ENCODE data around the gene C9orf43.

C9orf43 gene

GRCh38 chr9:113474360-113475028, 63.9 kb downstream of the C9orf43 start:
- no peak overlapping the region for H3K4ac ChIP-seq (ENCODE audit: low read depth, low read length)
- H3K27me3 ChIP-seq (ENCODE audit: insufficient read depth, low read length) = no peaks in the 10 kb centered on the region
- no peak overlapping the region for H3K4me2 ChIP-seq (ENCODE audit: low read length)
- no peak overlapping the region for H2AK5ac ChIP-seq (ENCODE audit: low read length)
- no peak overlapping the region for H4K12ac ChIP-seq (ENCODE audit: low read depth, low read length)
- no peak overlapping the region for H4K91ac ChIP-seq (ENCODE audit: low read depth, low read length)
- no peak overlapping the region for H3K23ac ChIP-seq (ENCODE audit: low read length)
- DNase-seq = no peak
- WGBS (ENCODE audit: extremely low coverage, insufficient coverage, insufficient read length) = no CpG with 5 or more reads among the region's 8 CpGs
- H3K4me1 ChIP-seq (ENCODE audit: control insufficient read depth in 1 of 2, insufficient read depth in 2 of 2, low read length in 2 of 2) = peaks cover 13 to 15% of the 10 kb centered on the region in 2 experiments
- H2BK12ac ChIP-seq (ENCODE audit: low read length) = no peak overlapping the region
- H2AFZ ChIP-seq (ENCODE audit: insufficient read depth, low read length, poor library complexity) = no peak overlapping the region
- peaks cover 0 to 2% of the 10 kb centered on the region in 2 experiments for H3K36me3 ChIP-seq (ENCODE audit: control insufficient read depth in 1 of 2, insufficient read depth in 2 of 2, low read length in 2 of 2)
- no peak overlapping the region for H2BK120ac ChIP-seq (ENCODE audit: insufficient read depth, low read length, poor library complexity)
- H3K79me1 ChIP-seq (ENCODE audit: low read length) = peaks cover 4% of the 10 kb centered on the region
- no peak overlapping the region for H3K4me3 ChIP-seq (ENCODE audit: low read depth, low read length)
- peak overlapping the region; percentile 4 for H2BK5ac ChIP-seq (ENCODE audit: low read depth, low read length, poor library complexity)
- no peaks in the 10 kb centered on the region for H3K9me3 ChIP-seq (ENCODE audit: insufficient read depth, low read depth, low read length)
- H3K27ac ChIP-seq (ENCODE audit: low read depth, low read length) = no peak overlapping the region
- H3K9ac ChIP-seq (ENCODE audit: low read length) = no peak overlapping the region
- peak overlapping the region; percentile 4 for H3K14ac ChIP-seq (ENCODE audit: low read length)
- H3K18ac ChIP-seq (ENCODE audit: low read length) = peak overlapping the region; percentile 5
- peaks cover 2% of the 10 kb centered on the region for H3K79me2 ChIP-seq (ENCODE audit: control insufficient read depth, insufficient read depth, low read length, poor library complexity)
- H4K8ac ChIP-seq (ENCODE audit: low read depth, low read length) = no peak overlapping the region

- no peak for DNase-seq
- no CpG with 5 or more reads among the region's 2 CpGs for WGBS (ENCODE audit: extremely low coverage, insufficient coverage, insufficient read length)
- no peak overlapping the region for H4K91ac ChIP-seq (ENCODE audit: low read depth, low read length)
These were observed 64.5 kb downstream of the C9orf43 start for GRCh38 chr9:113475031-113475430.

GRCh38 chr9:113475992-113476391, 65.4 kb downstream of the C9orf43 start:
- Histone ChIP-seq H4K12ac (ENCODE audit: low read depth, low read length) (no peak overlapping the region), H3K4me3 (ENCODE audit: low read depth, low read length) (no peak overlapping the region), H2AFZ (ENCODE audit: insufficient read depth, low read length, poor library complexity) (no peak overlapping the region), H3K9ac (ENCODE audit: low read length) (no peak overlapping the region), H3K14ac (ENCODE audit: low read length) (no peak overlapping the region), H3K4me2 (ENCODE audit: low read length) (no peak overlapping the region), H3K27me3 (ENCODE audit: insufficient read depth, low read length) (no peaks in the 10 kb centered on the region), H3K9me3 (ENCODE audit: insufficient read depth, low read depth, low read length) (no peaks in the 10 kb centered on the region), H3K79me2 (ENCODE audit: control insufficient read depth, insufficient read depth, low read length, poor library complexity) (peaks cover 2% of the 10 kb centered on the region), H4K91ac (ENCODE audit: low read depth, low read length) (no peak overlapping the region), H4K8ac (ENCODE audit: low read depth, low read length) (no peak overlapping the region), H2BK120ac (ENCODE audit: insufficient read depth, low read length, poor library complexity) (no peak overlapping the region), H3K23ac (ENCODE audit: low read length) (no peak overlapping the region), H2BK5ac (ENCODE audit: low read depth, low read length, poor library complexity) (no peak overlapping the region), H3K18ac (ENCODE audit: low read length) (no peak overlapping the region), H3K4ac (ENCODE audit: low read depth, low read length) (no peak overlapping the region), H2BK12ac (ENCODE audit: low read length) (no peak overlapping the region), H3K4me1 (ENCODE audit: control insufficient read depth in 1 of 2, insufficient read depth in 2 of 2, low read length in 2 of 2) (peaks cover 13 to 16% of the 10 kb centered on the region in 2 experiments), H3K79me1 (ENCODE audit: low read length) (peaks cover 4% of the 10 kb centered on the region), H2AK5ac (ENCODE audit: low read length) (no peak overlapping the region), H3K27ac (ENCODE audit: low read depth, low read length) (no peak overlapping the region), H3K36me3 (ENCODE audit: control insufficient read depth in 1 of 2, insufficient read depth in 2 of 2, low read length in 2 of 2) (peaks cover 0 to 2% of the 10 kb centered on the region in 2 experiments)
- WGBS (ENCODE audit: extremely low coverage, insufficient coverage, insufficient read length) = no CpG with 5 or more reads among the region's 4 CpGs
- no peak for DNase-seq

More at GRCh38 chr9:113475031-113475430, 64.5 kb downstream of the C9orf43 start:
- Histone ChIP-seq H3K4ac (ENCODE audit: low read depth, low read length) (no peak overlapping the region), H3K9ac (ENCODE audit: low read length) (no peak overlapping the region), H3K36me3 (ENCODE audit: control insufficient read depth in 1 of 2, insufficient read depth in 2 of 2, low read length in 2 of 2) (peaks cover 0 to 2% of the 10 kb centered on the region in 2 experiments), H4K12ac (ENCODE audit: low read depth, low read length) (no peak overlapping the region), H3K27ac (ENCODE audit: low read depth, low read length) (no peak overlapping the region), H3K4me1 (ENCODE audit: control insufficient read depth in 1 of 2, insufficient read depth in 2 of 2, low read length in 2 of 2) (peaks cover 13 to 16% of the 10 kb centered on the region in 2 experiments), H3K23ac (ENCODE audit: low read length) (no peak overlapping the region), H3K14ac (ENCODE audit: low read length) (no peak overlapping the region), H3K9me3 (ENCODE audit: insufficient read depth, low read depth, low read length) (no peaks in the 10 kb centered on the region), H2AK5ac (ENCODE audit: low read length) (no peak overlapping the region), H3K79me2 (ENCODE audit: control insufficient read depth, insufficient read depth, low read length, poor library complexity) (peaks cover 2% of the 10 kb centered on the region), H4K8ac (ENCODE audit: low read depth, low read length) (no peak overlapping the region), H2AFZ (ENCODE audit: insufficient read depth, low read length, poor library complexity) (no peak overlapping the region), H2BK5ac (ENCODE audit: low read depth, low read length, poor library complexity) (no peak overlapping the region), H3K18ac (ENCODE audit: low read length) (no peak overlapping the region), H2BK12ac (ENCODE audit: low read length) (no peak overlapping the region), H3K79me1 (ENCODE audit: low read length) (peaks cover 4% of the 10 kb centered on the region), H2BK120ac (ENCODE audit: insufficient read depth, low read length, poor library complexity) (no peak overlapping the region), H3K4me2 (ENCODE audit: low read length) (no peak overlapping the region), H3K27me3 (ENCODE audit: insufficient read depth, low read length) (no peaks in the 10 kb centered on the region), H3K4me3 (ENCODE audit: low read depth, low read length) (no peak overlapping the region)

- Histone ChIP-seq H2AK5ac (ENCODE audit: low read length) (no peak overlapping the region), H4K12ac (ENCODE audit: low read depth, low read length) (no peak overlapping the region), H3K23ac (ENCODE audit: low read length) (no peak overlapping the region), H3K27me3 (ENCODE audit: insufficient read depth, low read length) (no peaks in the 10 kb centered on the region), H3K4me3 (ENCODE audit: low read depth, low read length) (no peak overlapping the region), H3K14ac (ENCODE audit: low read length) (no peak overlapping the region), H4K8ac (ENCODE audit: low read depth, low read length) (no peak overlapping the region), H2AFZ (ENCODE audit: insufficient read depth, low read length, poor library complexity) (no peak overlapping the region), H3K9ac (ENCODE audit: low read length) (no peak overlapping the region), H2BK5ac (ENCODE audit: low read depth, low read length, poor library complexity) (no peak overlapping the region), H3K36me3 (ENCODE audit: control insufficient read depth in 1 of 2, insufficient read depth in 2 of 2, low read length in 2 of 2) (peaks cover 0 to 2% of the 10 kb centered on the region in 2 experiments), H3K27ac (ENCODE audit: low read depth, low read length) (no peak overlapping the region), H2BK120ac (ENCODE audit: insufficient read depth, low read length, poor library complexity) (no peak overlapping the region), H3K4me1 (ENCODE audit: control insufficient read depth in 1 of 2, insufficient read depth in 2 of 2, low read length in 2 of 2) (peaks cover 11 to 15% of the 10 kb centered on the region in 2 experiments), H3K4me2 (ENCODE audit: low read length) (no peak overlapping the region), H3K79me2 (ENCODE audit: control insufficient read depth, insufficient read depth, low read length, poor library complexity) (peaks cover under 1% of the 10 kb centered on the region), H2BK12ac (ENCODE audit: low read length) (no peak overlapping the region), H4K91ac (ENCODE audit: low read depth, low read length) (peak overlapping the region; percentile 30), H3K4ac (ENCODE audit: low read depth, low read length) (no peak overlapping the region), H3K79me1 (ENCODE audit: low read length) (peaks cover 3% of the 10 kb centered on the region), H3K18ac (ENCODE audit: low read length) (no peak overlapping the region), H3K9me3 (ENCODE audit: insufficient read depth, low read depth, low read length) (no peaks in the 10 kb centered on the region)
- no CpG with 5 or more reads among the region's 4 CpGs for WGBS (ENCODE audit: extremely low coverage, insufficient coverage, insufficient read length)
- no peak for DNase-seq
These were observed 66.0 kb downstream of the C9orf43 start for GRCh38 chr9:113476511-113476916.
